GM12865 (cell line): ENCODE data around the gene CTPS1.

Experiments
- DNase-seq: peaks from one replicate; pipeline ENCODE4 v3.0.0; 2010; ENCODE audit warnings: low read depth
- H3K4me3 ChIP-seq: 2 replicates; pipeline ENCODE4 v1.5.1; 2011; ENCODE audit warnings: mild to moderate bottlenecking, low read depth, low read length, control low read depth
- TF ChIP-seq, protein P1 (sequence below): IDR thresholded peaks from 2 replicates; pipeline ENCODE4 v1.5.1; 2011; ENCODE audit warnings: low read length, control low read depth, low read depth, inconsistent platforms; ENCODE audit not compliant: insufficient read depth; ENCODE audit errors: missing control alignments

The CTPS1 gene, protein sequence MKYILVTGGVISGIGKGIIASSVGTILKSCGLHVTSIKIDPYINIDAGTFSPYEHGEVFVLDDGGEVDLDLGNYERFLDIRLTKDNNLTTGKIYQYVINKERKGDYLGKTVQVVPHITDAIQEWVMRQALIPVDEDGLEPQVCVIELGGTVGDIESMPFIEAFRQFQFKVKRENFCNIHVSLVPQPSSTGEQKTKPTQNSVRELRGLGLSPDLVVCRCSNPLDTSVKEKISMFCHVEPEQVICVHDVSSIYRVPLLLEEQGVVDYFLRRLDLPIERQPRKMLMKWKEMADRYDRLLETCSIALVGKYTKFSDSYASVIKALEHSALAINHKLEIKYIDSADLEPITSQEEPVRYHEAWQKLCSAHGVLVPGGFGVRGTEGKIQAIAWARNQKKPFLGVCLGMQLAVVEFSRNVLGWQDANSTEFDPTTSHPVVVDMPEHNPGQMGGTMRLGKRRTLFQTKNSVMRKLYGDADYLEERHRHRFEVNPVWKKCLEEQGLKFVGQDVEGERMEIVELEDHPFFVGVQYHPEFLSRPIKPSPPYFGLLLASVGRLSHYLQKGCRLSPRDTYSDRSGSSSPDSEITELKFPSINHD

DNA sequence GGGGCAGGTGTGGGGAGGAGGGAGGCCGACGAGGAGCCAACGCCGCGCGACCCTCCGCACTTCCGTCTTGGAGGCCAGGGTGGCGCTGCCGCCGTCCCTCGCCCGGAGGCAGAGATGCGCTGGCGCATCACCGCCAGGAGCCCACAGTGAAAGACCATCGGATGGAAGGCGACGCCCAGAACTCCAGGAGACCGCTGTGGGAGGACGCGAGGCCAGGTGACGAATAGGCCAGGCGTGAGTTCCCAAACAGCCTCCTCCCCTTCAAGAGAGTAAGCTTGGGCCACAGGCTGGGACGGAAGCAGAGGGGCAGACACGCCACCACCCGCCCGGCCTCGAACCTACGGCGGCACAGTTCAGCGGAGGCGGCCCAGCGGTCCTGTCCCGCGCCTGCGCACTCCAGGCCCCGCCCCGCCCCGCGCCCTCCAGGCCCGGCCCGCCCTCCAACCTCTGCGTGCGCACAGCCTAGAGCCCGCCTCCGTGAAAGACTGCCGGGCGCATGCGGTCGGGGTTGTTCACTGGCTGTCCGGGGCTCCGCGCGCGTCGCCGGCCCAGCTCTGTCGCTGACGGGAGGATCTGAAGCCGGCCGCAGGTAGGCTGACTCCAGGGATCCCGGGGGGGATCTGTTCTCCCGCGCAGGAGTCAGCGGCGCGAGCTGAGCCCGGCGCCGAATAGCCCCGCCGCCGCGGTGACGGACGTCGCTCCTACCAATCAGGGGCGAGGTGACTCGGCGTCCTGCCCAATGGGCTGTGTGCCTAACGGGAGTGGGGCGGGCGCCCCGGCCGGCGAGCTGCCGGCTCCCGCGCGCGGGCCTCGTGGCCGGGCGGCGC, at the start of gene CTPS1:
Gene CTPS1 (plus strand): TSS at position 456 of the 827 bp plus-strand sequence. CDS start 3,595 bp downstream, outside the sequence.
- peak; percentile 97 for DNase-seq
- TF ChIP-seq, protein P1, sequence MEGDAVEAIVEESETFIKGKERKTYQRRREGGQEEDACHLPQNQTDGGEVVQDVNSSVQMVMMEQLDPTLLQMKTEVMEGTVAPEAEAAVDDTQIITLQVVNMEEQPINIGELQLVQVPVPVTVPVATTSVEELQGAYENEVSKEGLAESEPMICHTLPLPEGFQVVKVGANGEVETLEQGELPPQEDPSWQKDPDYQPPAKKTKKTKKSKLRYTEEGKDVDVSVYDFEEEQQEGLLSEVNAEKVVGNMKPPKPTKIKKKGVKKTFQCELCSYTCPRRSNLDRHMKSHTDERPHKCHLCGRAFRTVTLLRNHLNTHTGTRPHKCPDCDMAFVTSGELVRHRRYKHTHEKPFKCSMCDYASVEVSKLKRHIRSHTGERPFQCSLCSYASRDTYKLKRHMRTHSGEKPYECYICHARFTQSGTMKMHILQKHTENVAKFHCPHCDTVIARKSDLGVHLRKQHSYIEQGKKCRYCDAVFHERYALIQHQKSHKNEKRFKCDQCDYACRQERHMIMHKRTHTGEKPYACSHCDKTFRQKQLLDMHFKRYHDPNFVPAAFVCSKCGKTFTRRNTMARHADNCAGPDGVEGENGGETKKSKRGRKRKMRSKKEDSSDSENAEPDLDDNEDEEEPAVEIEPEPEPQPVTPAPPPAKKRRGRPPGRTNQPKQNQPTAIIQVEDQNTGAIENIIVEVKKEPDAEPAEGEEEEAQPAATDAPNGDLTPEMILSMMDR: peak; percentile 36
- H3K4me3 ChIP-seq: peak within 1 kb of the TSS; percentile 82

DNA sequence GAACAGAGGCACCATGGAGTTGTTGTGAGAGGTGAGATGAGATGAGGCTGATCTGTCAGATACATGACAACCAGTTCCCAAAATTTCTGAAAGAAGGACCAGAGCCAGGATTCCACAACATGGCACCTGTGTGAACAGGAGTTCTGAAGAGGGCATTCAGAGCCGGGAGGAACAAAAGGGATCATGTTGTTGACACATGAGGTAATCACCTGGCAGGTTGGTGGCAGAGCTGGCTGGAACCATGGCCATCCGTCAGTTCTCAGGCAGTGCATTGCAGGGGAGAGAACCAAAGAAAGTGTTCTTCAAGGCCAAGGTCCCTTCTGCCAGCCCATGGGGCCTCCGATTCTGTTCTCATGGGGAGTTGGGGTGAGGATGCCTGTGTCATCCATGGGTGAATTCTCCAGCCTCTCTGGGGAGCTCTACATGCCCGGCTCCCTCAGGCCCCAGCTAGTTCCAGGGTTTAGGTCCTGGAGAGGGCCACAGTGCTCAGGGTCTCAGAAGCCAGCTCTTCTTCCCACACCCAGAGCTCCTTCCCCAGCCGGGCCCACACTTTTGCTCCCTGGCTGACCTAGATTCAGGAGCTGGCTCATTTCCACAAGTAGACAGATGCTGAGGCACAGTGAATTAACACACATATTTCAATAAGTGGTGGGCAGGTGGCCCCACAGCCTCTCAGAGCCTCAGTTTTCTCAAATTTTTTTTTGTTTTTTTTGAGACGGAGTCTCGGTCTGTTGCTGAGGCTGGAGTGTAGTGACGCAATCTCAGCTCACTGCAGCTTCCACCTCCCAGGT, 49.1 kb upstream of the CTPS1 start:
- TF ChIP-seq, protein P1: no peak
- no peak overlapping the region for H3K4me3 ChIP-seq
- no peak for DNase-seq

DNA sequence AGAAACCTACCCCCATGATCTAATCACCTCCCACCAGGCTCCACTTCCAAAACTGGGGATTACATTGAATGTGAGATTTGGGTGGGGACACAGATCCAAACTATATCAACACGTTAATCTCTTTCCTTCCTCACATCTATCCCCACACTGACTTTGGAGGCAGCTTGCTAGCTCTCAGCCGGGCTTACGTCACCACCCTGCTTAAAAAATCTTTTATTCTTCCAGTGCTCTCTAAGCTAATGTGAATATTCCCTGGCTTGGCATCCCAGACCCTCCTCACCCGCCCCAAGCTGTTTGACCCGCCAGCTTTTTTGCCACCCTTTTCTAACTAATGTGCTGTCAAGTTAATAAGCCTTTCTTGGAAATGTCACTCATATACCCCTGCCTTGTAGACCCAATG, 47.9 kb upstream of the CTPS1 start:
- TF ChIP-seq, protein P1: no peak
- H3K4me3 ChIP-seq: no peak overlapping the region
- DNase-seq: no peak

DNA sequence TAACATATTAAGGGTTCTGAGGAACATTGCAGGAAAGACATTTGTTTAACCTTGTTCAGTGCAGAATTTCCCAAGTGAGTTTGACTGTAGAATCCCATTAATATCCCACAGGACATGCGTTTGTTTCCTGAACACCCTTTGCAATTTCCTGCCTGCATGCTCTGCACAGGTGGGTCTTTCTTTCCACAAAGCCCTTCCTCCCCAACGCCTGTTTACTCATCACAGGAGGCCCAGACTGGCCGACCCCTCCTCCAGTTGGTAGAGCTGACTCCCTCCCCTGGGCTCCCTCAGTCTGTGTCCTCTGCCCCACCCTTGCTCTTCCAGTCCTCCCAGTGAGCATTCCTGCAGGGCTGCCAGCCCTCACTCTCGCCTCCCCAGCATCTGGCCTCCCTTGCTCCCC, 47.5 kb upstream of the CTPS1 start:
- DNase-seq: no peak
- TF ChIP-seq, protein P1: no peak
- H3K4me3 ChIP-seq: no peak overlapping the region

DNA sequence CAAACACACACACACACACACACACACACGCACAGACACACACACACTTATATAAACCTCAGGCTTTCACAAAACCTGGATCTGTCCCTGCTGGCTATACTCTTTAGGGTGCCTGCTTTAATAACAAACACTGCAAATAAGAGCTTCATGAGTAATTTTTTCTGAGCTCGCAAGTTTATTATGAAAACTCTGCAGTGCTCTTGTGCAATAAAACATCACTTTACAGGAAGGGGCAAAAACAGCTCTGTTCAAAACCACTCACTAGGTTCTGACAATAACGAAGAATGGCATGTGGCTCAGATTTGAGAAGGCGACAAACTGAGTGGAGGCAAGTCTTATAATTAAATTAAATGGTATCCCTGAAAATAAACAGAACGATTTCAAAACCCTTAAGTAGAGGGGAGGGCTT, 42.6 kb upstream of the CTPS1 start:
- no peak overlapping the region for H3K4me3 ChIP-seq
- DNase-seq: no peak
- TF ChIP-seq, protein P1: no peak

DNA sequence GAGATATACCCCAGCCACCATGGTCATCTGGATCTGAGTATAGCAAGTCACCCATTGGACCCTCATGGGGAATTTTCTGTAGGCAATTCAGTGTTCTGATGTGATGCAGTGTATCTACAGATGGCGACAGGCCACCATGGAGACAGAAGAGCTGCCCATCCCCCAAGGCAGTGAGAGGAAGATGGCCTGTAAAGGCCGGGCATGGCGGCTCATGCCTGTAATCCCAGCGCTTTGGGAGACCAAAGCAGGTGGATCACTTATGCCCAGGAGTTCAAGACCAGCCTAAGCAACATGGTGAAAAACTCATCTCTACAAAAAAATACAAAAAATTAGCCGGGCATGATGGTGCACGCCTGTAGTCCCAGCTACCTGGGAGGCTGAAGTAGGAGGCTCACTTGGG, 41.1 kb upstream of the CTPS1 start:
- H3K4me3 ChIP-seq: no peak overlapping the region
- no peak for DNase-seq
- TF ChIP-seq, protein P1: no peak
